KMS-11 (cell line): ENCODE data around the gene ACVRL1.

Experiments
- H2AFZ ChIP-seq: fragments of 200-600 bp; sonication (generic); 2 replicates; pipeline ENCODE4 v1.6.1; 2016; ENCODE audit warnings: antibody characterized with exemption, mixed run types, low read depth
- H3K27ac ChIP-seq: fragments of 200-600 bp; sonication (generic); 2 replicates; pipeline ENCODE4 v1.6.1; 2016; ENCODE audit warnings: mild to moderate bottlenecking, mixed run types
- H3K27me3 ChIP-seq: fragments of 200-600 bp; sonication (generic); 2 replicates; pipeline ENCODE4 v1.6.1; 2017; ENCODE audit warnings: mild to moderate bottlenecking, low read depth, mixed run types, moderate library complexity; ENCODE audit not compliant: insufficient read depth
- H3K36me3 ChIP-seq: fragments of 200-600 bp; sonication (generic); 2 replicates; pipeline ENCODE4 v1.6.1; 2017; ENCODE audit warnings: mild to moderate bottlenecking, mixed run types; ENCODE audit not compliant: insufficient read depth
- H3K4me1 ChIP-seq: fragments of 200-600 bp; sonication (generic); 2 replicates; pipeline ENCODE4 v1.6.1; 2016; ENCODE audit warnings: mild to moderate bottlenecking, low read depth, mixed run types; ENCODE audit not compliant: poor library complexity, severe bottlenecking
- H3K4me2 ChIP-seq: fragments of 200-600 bp; sonication (generic); 2 replicates; pipeline ENCODE4 v1.7.0; 2016; ENCODE audit warnings: mild to moderate bottlenecking, mixed run types
- H3K4me3 ChIP-seq: fragments of 200-600 bp; sonication (generic); IDR thresholded peaks from 2 replicates; pipeline ENCODE4 v1.6.1; 2017; ENCODE audit warnings: low read depth, low read length, mixed read lengths; ENCODE audit not compliant: insufficient read depth
- H3K79me2 ChIP-seq: fragments of 200-600 bp; sonication (generic); 2 replicates; pipeline ENCODE4 v1.6.1; 2016; ENCODE audit warnings: low read depth, mixed run types; ENCODE audit not compliant: insufficient read depth
- H3K9ac ChIP-seq: fragments of 200-600 bp; sonication (generic); 2 replicates; pipeline ENCODE4 v1.6.1; 2016; ENCODE audit warnings: mild to moderate bottlenecking, mixed run types
- H4K20me1 ChIP-seq: fragments of 200-600 bp; sonication (generic); 2 replicates; pipeline ENCODE4 v1.6.1; 2016; ENCODE audit warnings: mild to moderate bottlenecking, mixed run types; ENCODE audit not compliant: insufficient read depth
- TF ChIP-seq, protein P1 (sequence below): fragments of 200-600 bp; sonication (generic); conservative IDR thresholded peaks from 2 replicates; pipeline ENCODE4 v1.6.1; 2017; ENCODE audit warnings: low read depth, mild to moderate bottlenecking, antibody characterized with exemption, low read length, moderate library complexity, mixed read lengths

ACVRL1 gene

GRCh38 chr12:51866762-51867161, 40.5 kb upstream of the ACVRL1 start:
- TF ChIP-seq, protein P1, sequence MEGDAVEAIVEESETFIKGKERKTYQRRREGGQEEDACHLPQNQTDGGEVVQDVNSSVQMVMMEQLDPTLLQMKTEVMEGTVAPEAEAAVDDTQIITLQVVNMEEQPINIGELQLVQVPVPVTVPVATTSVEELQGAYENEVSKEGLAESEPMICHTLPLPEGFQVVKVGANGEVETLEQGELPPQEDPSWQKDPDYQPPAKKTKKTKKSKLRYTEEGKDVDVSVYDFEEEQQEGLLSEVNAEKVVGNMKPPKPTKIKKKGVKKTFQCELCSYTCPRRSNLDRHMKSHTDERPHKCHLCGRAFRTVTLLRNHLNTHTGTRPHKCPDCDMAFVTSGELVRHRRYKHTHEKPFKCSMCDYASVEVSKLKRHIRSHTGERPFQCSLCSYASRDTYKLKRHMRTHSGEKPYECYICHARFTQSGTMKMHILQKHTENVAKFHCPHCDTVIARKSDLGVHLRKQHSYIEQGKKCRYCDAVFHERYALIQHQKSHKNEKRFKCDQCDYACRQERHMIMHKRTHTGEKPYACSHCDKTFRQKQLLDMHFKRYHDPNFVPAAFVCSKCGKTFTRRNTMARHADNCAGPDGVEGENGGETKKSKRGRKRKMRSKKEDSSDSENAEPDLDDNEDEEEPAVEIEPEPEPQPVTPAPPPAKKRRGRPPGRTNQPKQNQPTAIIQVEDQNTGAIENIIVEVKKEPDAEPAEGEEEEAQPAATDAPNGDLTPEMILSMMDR: no peak
- no peak overlapping the region for H3K27ac ChIP-seq
- H3K9ac ChIP-seq: no peak overlapping the region
- no peak overlapping the region for H2AFZ ChIP-seq
- H3K36me3 ChIP-seq: no peaks in the 10 kb centered on the region
- no peak overlapping the region for H3K4me2 ChIP-seq
- no peaks in the 10 kb centered on the region for H3K79me2 ChIP-seq
- no peaks in the 10 kb centered on the region for H4K20me1 ChIP-seq
- H3K4me3 ChIP-seq: no peak overlapping the region
- peaks cover 5% of the 10 kb centered on the region; the same call in 1 of the 2 replicates for H3K27me3 ChIP-seq
- no peaks in the 10 kb centered on the region for H3K4me1 ChIP-seq

- Histone ChIP-seq H3K4me1 (no peaks in the 10 kb centered on the region), H3K9ac (no peak overlapping the region), H3K27me3 (no peaks in the 10 kb centered on the region; the same call in 1 of the 2 replicates), H3K79me2 (no peaks in the 10 kb centered on the region), H3K27ac (no peak overlapping the region), H3K4me3 (no peak overlapping the region), H2AFZ (no peak overlapping the region), H4K20me1 (no peaks in the 10 kb centered on the region), H3K4me2 (no peak overlapping the region), H3K36me3 (no peaks in the 10 kb centered on the region)
- TF ChIP-seq, protein P1: no peak
Observed at GRCh38 chr12:51867371-51867770, 39.9 kb upstream of the ACVRL1 start.

GRCh38 chr12:51867796-51868428, 39.4 kb upstream of the ACVRL1 start:
- no peak overlapping the region for H3K4me3 ChIP-seq
- H3K27me3 ChIP-seq: no peaks in the 10 kb centered on the region; the same call in 1 of the 2 replicates
- no peak overlapping the region for H3K4me2 ChIP-seq
- H3K4me1 ChIP-seq: no peaks in the 10 kb centered on the region
- H3K79me2 ChIP-seq: no peaks in the 10 kb centered on the region
- H4K20me1 ChIP-seq: no peaks in the 10 kb centered on the region
- no peaks in the 10 kb centered on the region for H3K36me3 ChIP-seq
- H3K9ac ChIP-seq: no peak overlapping the region
- H3K27ac ChIP-seq: no peak overlapping the region
- no peak overlapping the region for H2AFZ ChIP-seq
- TF ChIP-seq, protein P1: no peak

- Histone ChIP-seq H2AFZ (no peak overlapping the region), H4K20me1 (no peaks in the 10 kb centered on the region), H3K4me3 (no peak overlapping the region), H3K79me2 (no peaks in the 10 kb centered on the region), H3K4me2 (no peak overlapping the region), H3K9ac (no peak overlapping the region), H3K4me1 (no peaks in the 10 kb centered on the region), H3K27me3 (no peaks in the 10 kb centered on the region; the same call in 1 of the 2 replicates), H3K36me3 (no peaks in the 10 kb centered on the region), H3K27ac (no peak overlapping the region)
- TF ChIP-seq, protein P1: no peak
Observed at GRCh38 chr12:51868821-51869495, 38.3 kb upstream of the ACVRL1 start.
